CD8-positive, alpha-beta memory T cell (primary cell): Measurements from ENCODE around the gene NUDT22. TPM values are rescaled to one million over a fixed set of nuclear protein-coding genes. Genes with fewer than 3 reads are reported as not detected.

Source experiments
- polyA plus RNA-seq: library from polyadenylated mRNA; unstranded; fragments of 300-500 nt; fragmentation: Illumina TruSeq; gene quantifications from one replicate; pipeline ENCODE4 v1.2.3, GENCODE V29; 2021
- total RNA-seq, 2 experiments: library from RNA; stranded (reverse); gene quantifications; one replicate each; pipeline ENCODE4 v1.2.3, GENCODE V29; 2021

Gene NUDT22
- total and polyA plus RNA-seq, 3 experiments from 2014 or later: 51.6 to 78.6 (median 75.3) TPM

Other genes starting within 250 kb of the NUDT22 start
- 10 to 100 TPM; 75.8 to 85.0 TPM for gene OTUB1, start 239.8 kb upstream of the NUDT22 start, total RNA-seq
- gene OTUB1, start 239.8 kb upstream of the NUDT22 start, polyA plus RNA-seq: 135 TPM
- gene FLRT1, start 190.3 kb upstream of the NUDT22 start, total RNA-seq: not detected
- not detected for gene FLRT1, start 190.3 kb upstream of the NUDT22 start, polyA plus RNA-seq
- gene MACROD1, start 60.2 kb upstream of the NUDT22 start, total RNA-seq: 10 to 100 TPM; 19.6 to 25.5 TPM
- gene MACROD1, start 60.2 kb upstream of the NUDT22 start, polyA plus RNA-seq: 9.2 TPM
- gene STIP1, start 40.1 kb upstream of the NUDT22 start, total RNA-seq: 100 to 1,000 TPM; 457 to 461 TPM
- gene STIP1, start 40.1 kb upstream of the NUDT22 start, polyA plus RNA-seq: 108 TPM
- gene FERMT3, start 19.6 kb upstream of the NUDT22 start, total RNA-seq: 100 to 1,000 TPM; 205 to 213 TPM
- 206 TPM for gene FERMT3, start 19.6 kb upstream of the NUDT22 start, polyA plus RNA-seq
- 10 to 100 TPM; 28.3 to 31.5 TPM for gene TRPT1, start 88 bp upstream of the NUDT22 start, total RNA-seq
- 47.6 TPM for gene TRPT1, start 88 bp upstream of the NUDT22 start, polyA plus RNA-seq
- 10 to 100 TPM; 25.5 to 26.4 TPM for gene DNAJC4, start 4.3 kb downstream of the NUDT22 start, total RNA-seq
- gene DNAJC4, start 4.3 kb downstream of the NUDT22 start, polyA plus RNA-seq: 28.7 TPM
- 10 to 100 TPM; 71.9 to 77.0 TPM for gene VEGFB, start 8.3 kb downstream of the NUDT22 start, total RNA-seq
- 19.0 TPM for gene VEGFB, start 8.3 kb downstream of the NUDT22 start, polyA plus RNA-seq
- gene FKBP2, start 14.8 kb downstream of the NUDT22 start, total RNA-seq: 10 to 100 TPM; 27.9 to 28.4 TPM
- 124 TPM for gene FKBP2, start 14.8 kb downstream of the NUDT22 start, polyA plus RNA-seq
- gene PPP1R14B, start 20.7 kb downstream of the NUDT22 start, total RNA-seq: 100 to 1,000 TPM; 365 to 381 TPM
- 57.3 TPM for gene PPP1R14B, start 20.7 kb downstream of the NUDT22 start, polyA plus RNA-seq
- gene PLCB3, start 25.3 kb downstream of the NUDT22 start, total RNA-seq: 10 to 100 TPM; 12.5 to 13.6 TPM
- gene PLCB3, start 25.3 kb downstream of the NUDT22 start, polyA plus RNA-seq: 0.47 TPM
- 10 to 100 TPM; 40.4 to 40.9 TPM for gene BAD, start 58.4 kb downstream of the NUDT22 start, total RNA-seq
- gene BAD, start 58.4 kb downstream of the NUDT22 start, polyA plus RNA-seq: 56.5 TPM
- gene GPR137, start 59.6 kb downstream of the NUDT22 start, total RNA-seq: 10 to 100 TPM; 64.2 to 65.0 TPM
- 9.1 TPM for gene GPR137, start 59.6 kb downstream of the NUDT22 start, polyA plus RNA-seq
- gene KCNK4, start 65.0 kb downstream of the NUDT22 start, total RNA-seq: not detected
- not detected for gene KCNK4, start 65.0 kb downstream of the NUDT22 start, polyA plus RNA-seq
- gene CATSPERZ, start 74.1 kb downstream of the NUDT22 start, total RNA-seq: not detected
- not detected for gene CATSPERZ, start 74.1 kb downstream of the NUDT22 start, polyA plus RNA-seq
- 10 to 100 TPM; 52.2 to 54.3 TPM for gene ESRRA, start 79.2 kb downstream of the NUDT22 start, total RNA-seq
- 11.9 TPM for gene ESRRA, start 79.2 kb downstream of the NUDT22 start, polyA plus RNA-seq
- gene TRMT112, start 91.3 kb downstream of the NUDT22 start, total RNA-seq: 100 to 1,000 TPM; 327 to 332 TPM
- gene TRMT112, start 91.3 kb downstream of the NUDT22 start, polyA plus RNA-seq: 467 TPM
- gene PRDX5, start 91.8 kb downstream of the NUDT22 start, total RNA-seq: 100 to 1,000 TPM; 114 to 126 TPM
- 170 TPM for gene PRDX5, start 91.8 kb downstream of the NUDT22 start, polyA plus RNA-seq
- 100 to 1,000 TPM; 101 to 105 TPM for gene CCDC88B, start 113.9 kb downstream of the NUDT22 start, total RNA-seq
- 45.6 TPM for gene CCDC88B, start 113.9 kb downstream of the NUDT22 start, polyA plus RNA-seq
- 10 to 100 TPM; 38.0 to 39.0 TPM for gene RPS6KA4, start 132.9 kb downstream of the NUDT22 start, total RNA-seq
- 15.9 TPM for gene RPS6KA4, start 132.9 kb downstream of the NUDT22 start, polyA plus RNA-seq